K562 treated with DMSO at 1 percent for 12 hours (cell line): ENCODE results near the gene ZNF549. TPM values are rescaled to one million over a fixed set of nuclear protein-coding genes. Genes with fewer than 3 reads are reported as not detected.

Experiments used
- total RNA-seq: library from RNA; unstranded; fragments of 300-600 nt; gene quantifications from 2 replicates; pipeline ENCODE4 v1.2.3, GENCODE V29; 2022; ENCODE audit not compliant: insufficient read depth

Gene ZNF549
- total RNA-seq: 0.16 TPM in 1 of 2 replicates, not detected in the other

GRCh38 chr19:57527136-57527881 is at the start of gene ZNF549:
Gene ZNF549 (plus strand): TSS chr19:57527356. CDS start chr19:57527574, 218 bp downstream.

GRCh38 chr19:57487477-57488298 is 39.5 kb upstream of the ZNF549 start, which contains the start of gene ZNF419:
Gene ZNF419 (plus strand): TSS chr19:57487750. CDS start chr19:57487951, 201 bp downstream.

DNA sequence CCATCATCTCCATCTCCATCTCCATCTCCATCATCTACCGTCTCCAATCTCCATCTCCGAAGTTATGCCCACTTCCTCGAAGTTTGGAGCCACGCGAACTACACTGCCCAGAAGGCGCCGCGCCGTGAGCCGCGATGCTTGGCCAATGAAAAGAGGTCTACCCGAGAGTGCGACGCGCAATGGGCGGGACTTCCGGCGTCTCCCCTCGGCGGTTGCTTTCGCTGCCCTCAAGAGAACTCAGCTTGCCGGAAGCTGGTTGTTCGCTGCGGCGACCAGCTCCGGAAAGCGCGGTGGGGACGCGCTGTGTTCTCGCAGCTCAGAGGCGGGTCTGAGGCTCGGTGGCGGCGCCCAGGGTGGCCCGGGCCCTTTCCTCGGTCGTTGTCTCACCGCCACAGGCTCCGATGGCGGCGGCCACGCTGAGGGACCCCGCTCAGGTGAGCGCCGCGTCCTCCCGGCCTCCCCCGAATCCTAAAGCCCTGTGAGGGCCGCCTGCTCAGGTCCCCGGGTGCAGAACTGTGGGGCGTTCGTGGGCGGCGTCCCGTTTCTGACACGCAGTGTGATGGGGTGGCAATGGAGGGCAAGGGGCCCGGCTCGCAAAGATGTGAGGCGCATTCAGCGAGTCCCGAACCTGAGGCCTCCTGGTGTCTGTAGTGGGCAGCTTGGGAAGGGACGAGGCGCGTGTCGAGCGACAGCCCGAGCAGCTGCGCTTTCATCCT is 27.3 kb upstream of the ZNF549 start, which contains the start of gene ZNF773:
TSS of gene ZNF773 (plus strand) at position 259 of the 716 bp plus-strand sequence. CDS start at position 402, 143 bp downstream.

GRCh38 chr19:57559404-57560025 is 32.4 kb downstream of the ZNF549 start, which contains the start of gene ZNF550:
Gene ZNF550 (minus strand): TSS chr19:57559863. CDS start chr19:57559682, 181 bp downstream.

GRCh38 chr19:57578487-57579205 is 51.5 kb downstream of the ZNF549 start, which contains the start of gene ZNF416:
Gene ZNF416 (minus strand): TSS chr19:57578911. CDS start chr19:57578704, 207 bp downstream.

DNA sequence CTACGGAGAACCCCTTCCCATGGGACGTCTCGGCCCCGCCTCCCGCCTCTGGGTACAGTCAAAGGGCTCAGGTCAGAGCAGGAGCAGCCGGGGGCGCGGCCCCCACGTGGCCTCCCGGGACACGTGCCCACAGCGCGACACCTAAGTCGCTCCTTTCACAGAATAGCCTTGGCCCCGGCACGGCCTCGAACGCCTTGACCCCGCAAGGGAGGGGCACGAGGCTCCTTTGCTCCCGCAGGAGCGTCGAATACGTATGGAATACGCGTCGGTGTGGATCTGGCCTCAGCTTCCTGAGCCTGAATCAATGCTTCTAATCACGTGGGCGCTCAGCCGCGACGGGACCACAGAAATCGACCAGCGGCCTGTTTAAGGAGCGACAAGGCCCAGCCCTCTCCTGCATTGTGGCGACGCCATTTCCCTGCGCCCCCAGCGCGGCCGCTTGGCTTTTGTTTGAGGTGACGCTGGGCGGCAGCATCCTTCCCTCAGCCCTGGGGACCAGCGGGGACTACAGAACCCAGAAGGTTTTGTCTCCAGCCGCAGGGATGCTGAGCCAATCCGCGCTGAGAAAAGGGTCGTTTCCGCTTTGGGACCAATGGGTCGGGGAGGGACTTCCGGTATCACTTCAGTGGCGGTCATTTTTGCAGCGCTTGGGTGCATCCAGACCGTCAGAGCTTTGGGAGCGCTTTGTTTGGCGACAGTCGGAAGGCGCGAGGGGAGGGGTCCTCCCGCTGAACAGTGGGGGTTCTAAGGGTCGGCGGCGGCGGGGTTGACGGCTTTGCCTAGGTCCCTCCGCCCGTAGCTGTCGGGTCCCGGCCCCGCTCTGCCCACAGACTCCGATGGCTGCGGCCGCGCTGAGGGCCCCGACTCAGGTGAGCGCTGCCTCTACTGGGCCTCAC is 56.6 kb downstream of the ZNF549 start, which contains the start of gene ZIK1:
TSS of gene ZIK1 (plus strand) at position 625 of the 896 bp plus-strand sequence. CDS start at position 837, 212 bp downstream.

GRCh38 chr19:57599761-57600383 is 72.7 kb downstream of the ZNF549 start, which contains the start of gene ZNF530:
Gene ZNF530 (plus strand): TSS chr19:57599885. CDS start chr19:57604346, 4,461 bp downstream.

Other genes with a start within 250 kb of the ZNF549 start
- gene ZNF460, start 246.9 kb upstream of the ZNF549 start, total RNA-seq: 2.0 TPM in 1 of 2 replicates, not detected in the other
- gene ZNF543, start 206.9 kb upstream of the ZNF549 start, total RNA-seq: 0.63 and 2.8 TPM in 2 replicates
- 0.90 and 3.1 TPM in 2 replicates for gene ZNF304, start 176.1 kb upstream of the ZNF549 start, total RNA-seq
- 6.2 and 8.9 TPM in 2 replicates for gene TRAPPC2B, start 163.8 kb upstream of the ZNF549 start, total RNA-seq
- 1.3 and 3.0 TPM in 2 replicates for gene ZNF547, start 163.8 kb upstream of the ZNF549 start, total RNA-seq
- gene ZNF548, start 137.5 kb upstream of the ZNF549 start, total RNA-seq: 0.81 and 5.3 TPM in 2 replicates
- 4.8 and 9.6 TPM in 2 replicates for gene ZNF17, start 116.2 kb upstream of the ZNF549 start, total RNA-seq
- gene ZNF749, start 92.0 kb upstream of the ZNF549 start, total RNA-seq: 9.4 and 15.0 TPM in 2 replicates
- not detected in 2 replicates for gene VN1R1, start 70.2 kb upstream of the ZNF549 start, total RNA-seq
- gene ZNF772, start 49.8 kb upstream of the ZNF549 start, total RNA-seq: 0.44 and 2.1 TPM in 2 replicates
- gene ZNF419, start 39.6 kb upstream of the ZNF549 start, total RNA-seq: 1.3 TPM in 2 replicates
- 1.3 TPM in 1 of 2 replicates, not detected in the other for gene ZNF773, start 27.4 kb upstream of the ZNF549 start, total RNA-seq
- gene ZNF550, start 32.5 kb downstream of the ZNF549 start, total RNA-seq: 2.5 and 3.1 TPM in 2 replicates
- gene ZNF416, start 51.6 kb downstream of the ZNF549 start, total RNA-seq: 1.3 and 2.0 TPM in 2 replicates
- 0.36 TPM in 1 of 2 replicates, not detected in the other for gene ZIK1, start 56.8 kb downstream of the ZNF549 start, total RNA-seq
- gene ZNF530, start 72.5 kb downstream of the ZNF549 start, total RNA-seq: 5.8 and 6.7 TPM in 2 replicates
- gene ZNF134, start 86.9 kb downstream of the ZNF549 start, total RNA-seq: 1.1 and 14.4 TPM in 2 replicates
- gene ZNF211, start 105.8 kb downstream of the ZNF549 start, total RNA-seq: 2.7 and 6.6 TPM in 2 replicates
- gene ZSCAN4, start 141.6 kb downstream of the ZNF549 start, total RNA-seq: not detected in 2 replicates
- gene ZNF551, start 154.6 kb downstream of the ZNF549 start, total RNA-seq: 1.1 and 5.0 TPM in 2 replicates
- not detected in 2 replicates for gene ZNF154, start 181.8 kb downstream of the ZNF549 start, total RNA-seq
- 0.44 and 0.84 TPM in 2 replicates for gene ZNF671, start 200.3 kb downstream of the ZNF549 start, total RNA-seq
- gene ZNF776, start 219.5 kb downstream of the ZNF549 start, total RNA-seq: 1.7 and 9.0 TPM in 2 replicates
- gene ZNF586, start 242.3 kb downstream of the ZNF549 start, total RNA-seq: 1.2 and 5.0 TPM in 2 replicates